Measurements from ENCODE around the gene RHOF.

RHOF gene

DNA sequence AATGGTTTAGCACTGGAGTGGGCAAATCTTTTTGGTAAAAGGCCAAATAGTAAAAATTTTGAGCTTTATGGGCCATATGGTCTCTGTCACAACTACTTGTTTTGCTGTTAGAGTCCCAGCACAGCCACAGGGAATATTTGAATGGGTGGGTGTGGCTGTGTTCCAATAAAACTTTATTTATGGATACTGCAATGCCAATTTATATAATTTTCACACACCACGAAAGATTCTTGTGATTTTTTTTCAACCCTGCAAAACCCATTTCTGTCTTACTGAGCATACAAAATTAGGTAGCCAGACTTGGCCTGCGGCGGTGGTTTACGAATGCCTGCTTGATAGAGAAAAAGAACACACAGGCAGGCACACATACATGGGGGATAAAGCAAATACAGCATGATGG lies 52.6 kb downstream of the RHOF start:
- DNase-seq = no peak

DNA sequence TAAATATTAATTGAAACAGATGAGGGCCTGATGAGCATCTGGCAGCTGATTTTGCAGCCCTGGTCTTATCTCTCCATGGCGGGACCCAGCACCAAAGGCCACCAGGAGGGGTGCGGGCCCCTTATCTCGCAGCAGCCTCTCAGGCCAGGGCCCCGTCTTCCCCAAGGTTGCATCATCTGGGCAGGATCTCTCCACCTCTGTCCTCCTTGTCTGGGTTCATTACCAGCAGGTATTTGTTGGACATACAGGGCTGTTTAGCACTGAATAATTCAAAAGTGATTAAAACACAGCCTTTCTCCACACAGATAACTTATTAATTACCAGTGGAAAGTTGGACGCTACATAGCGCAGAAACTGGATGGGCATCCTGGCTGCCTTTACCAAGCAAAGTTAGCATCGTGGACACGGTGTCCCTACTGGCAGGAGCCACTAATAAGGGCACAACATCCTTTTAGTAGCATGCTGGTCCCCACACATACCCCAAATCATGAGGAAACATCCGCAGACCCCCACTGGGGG lies 55.1 kb downstream of the RHOF start:
- no peak for DNase-seq

DNA sequence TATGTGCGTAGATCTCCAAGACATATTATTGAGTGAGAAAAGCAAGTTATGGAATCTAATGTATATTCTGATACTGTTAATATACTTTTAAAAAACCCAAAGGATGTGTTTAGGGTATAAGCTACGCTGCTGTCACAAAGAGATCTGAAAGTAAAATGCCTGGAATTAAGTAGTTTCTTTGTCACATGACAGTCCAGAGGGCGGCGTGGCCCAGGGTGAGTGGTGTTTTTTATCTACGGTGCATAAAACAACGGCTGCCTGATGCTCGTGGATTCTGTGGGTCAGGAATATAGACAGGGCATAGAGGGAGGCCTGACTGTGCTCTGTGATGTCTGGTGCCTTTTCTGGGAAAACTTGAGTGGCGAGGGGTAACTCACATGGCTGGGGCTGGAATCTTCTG lies 59.6 kb downstream of the RHOF start:
- DNase-seq = no peak

DNA sequence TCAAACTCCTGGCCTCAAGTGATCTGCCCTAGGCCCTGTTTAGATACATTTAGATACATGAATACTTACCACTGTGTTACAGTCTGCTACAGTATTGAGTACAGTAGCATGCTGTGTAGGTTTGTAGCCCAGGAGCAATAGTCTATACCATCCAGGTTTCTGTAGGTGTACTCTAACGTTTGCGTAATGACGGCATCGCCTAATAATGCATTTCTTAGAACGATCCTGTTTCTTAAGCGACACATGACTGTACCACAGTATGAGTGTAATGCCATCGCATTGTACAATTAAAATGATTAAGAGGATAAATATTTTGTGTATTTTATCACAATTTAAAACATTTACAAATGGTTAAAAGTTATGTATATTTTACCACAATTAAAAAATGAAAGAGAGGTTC lies 62.0 kb downstream of the RHOF start:
- DNase-seq = no peak

DNA sequence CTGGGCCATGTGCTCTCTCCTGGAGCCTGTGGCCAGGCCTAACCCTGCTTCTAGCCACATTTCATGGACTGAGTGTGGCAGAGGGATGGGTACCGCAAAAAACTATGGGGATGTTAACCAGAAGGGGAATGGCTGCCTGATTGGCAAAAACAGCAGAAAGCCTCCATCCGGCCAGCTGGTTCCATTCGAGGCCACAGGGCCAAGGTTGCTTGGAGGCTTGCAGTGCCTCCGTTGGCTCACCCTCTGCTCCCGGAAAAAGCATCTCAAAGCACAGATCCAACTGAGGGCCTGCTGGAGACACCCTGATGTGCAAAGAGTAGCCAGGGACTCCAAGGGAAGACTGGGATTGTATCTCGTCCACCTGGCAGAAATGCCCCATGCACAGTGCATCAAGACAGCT lies 64.5 kb downstream of the RHOF start:
- DNase-seq = no peak

Data from NCI-H2081 (cell line).